Measurements from ENCODE around the gene IFNGR1.

- TF ChIP-seq EZH2 (IDR thresholded peaks at IDR 0.05; ENCODE audit: borderline replicate concordance, low read depth, low read length, poor library complexity, severe bottlenecking): no peak
- no peak for TF ChIP-seq CTCF (conservative IDR thresholded peaks at IDR 0.05; ENCODE audit: low read depth, low read length)
Observed at GRCh38 chr6:137192821-137193220, 26.4 kb downstream of the IFNGR1 start.
